Cardiac ventricle fibroblast (primary cell): ENCODE results near the gene FAM72C. TPM values are rescaled to one million over a fixed set of nuclear protein-coding genes. Genes with fewer than 3 reads are reported as not detected.

Experiments
- total RNA-seq: library from RNA; depleted of rRNA; stranded (reverse); fragments of >200 nt; gene quantifications from 2 replicates; pipeline ENCODE4 v1.2.3, GENCODE V29; 2015

FAM72C gene
- 0.87 and 1.5 TPM in 2 replicates for total RNA-seq

GRCh38 chr1:143971924-143972700 is at the start of gene FAM72C:
Gene FAM72C, minus strand, starts transcription at chr1:143971986. Its CDS starts 845 bp downstream, at chr1:143971141.

